Measurements from ENCODE around the gene MRC1. TPM values are rescaled to one million over a fixed set of nuclear protein-coding genes. Genes with fewer than 3 reads are reported as not detected.

MRC1 gene
- total and polyA plus RNA-seq, 2 of the 13 experiments (the other 11 are each of a cell fraction or from before 2014, with no cell fraction given): not detected

DNA sequence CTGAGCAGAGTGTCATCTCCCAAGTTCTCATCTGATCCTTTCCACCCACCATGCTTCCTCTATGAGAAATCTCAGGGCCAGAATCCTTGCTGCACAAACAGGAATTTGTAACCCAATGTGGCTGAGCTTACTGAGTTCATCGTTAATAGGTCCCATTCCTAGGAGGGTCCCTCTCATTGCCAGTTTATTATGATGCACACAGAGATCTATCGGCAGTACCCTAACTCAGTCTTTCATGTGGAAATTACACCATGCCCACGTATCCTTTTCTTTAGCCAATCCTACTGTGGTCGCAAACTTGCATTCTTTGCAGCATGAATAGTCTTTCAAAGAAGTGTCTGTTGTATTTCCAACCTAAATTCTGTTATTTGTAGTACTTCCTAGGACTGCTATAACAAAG is 45.0 kb upstream of the MRC1 start:
- ChIA-PET CTCF (ENCODE audit: low intra/inter-chr PET ratio, low total read pairs) (no interaction called here), POLR2A (no interaction called here)
- no peak for ATAC-seq
- no TSS peak for BruUV-seq (replicated peaks)
- FAIRE-seq: no peak
- in situ Hi-C loops (cut with HindIII; ENCODE audit: extremely low pct_ligation_motif_present, low pct_unique_long_range_greater_than_20kb): no loop called here
- H3K27me3 ChIP-seq (ENCODE audit: control insufficient read depth in 1 of 2, insufficient read depth in 2 of 2, low read length in 2 of 2): peaks cover 0 to 4% of the 10 kb centered on the region in 2 experiments; a peak in 1 of 5 replicates
- no peaks in the 10 kb centered on the region for H3K79me2 ChIP-seq (ENCODE audit: insufficient read depth, low read length)
- TF ChIP-seq TMF1 (CRISPR knock-in tag; IDR thresholded peaks at IDR 0.05; ENCODE audit: low read depth) (no peak), ZNF256 (CRISPR knock-in tag; conservative IDR thresholded peaks at IDR 0.05) (no peak), PTBP1 (IDR thresholded peaks at IDR 0.05; ENCODE audit: low read depth, low read length, poor library complexity, severe bottlenecking) (no peak)
- TF ChIP-seq, protein P1, sequence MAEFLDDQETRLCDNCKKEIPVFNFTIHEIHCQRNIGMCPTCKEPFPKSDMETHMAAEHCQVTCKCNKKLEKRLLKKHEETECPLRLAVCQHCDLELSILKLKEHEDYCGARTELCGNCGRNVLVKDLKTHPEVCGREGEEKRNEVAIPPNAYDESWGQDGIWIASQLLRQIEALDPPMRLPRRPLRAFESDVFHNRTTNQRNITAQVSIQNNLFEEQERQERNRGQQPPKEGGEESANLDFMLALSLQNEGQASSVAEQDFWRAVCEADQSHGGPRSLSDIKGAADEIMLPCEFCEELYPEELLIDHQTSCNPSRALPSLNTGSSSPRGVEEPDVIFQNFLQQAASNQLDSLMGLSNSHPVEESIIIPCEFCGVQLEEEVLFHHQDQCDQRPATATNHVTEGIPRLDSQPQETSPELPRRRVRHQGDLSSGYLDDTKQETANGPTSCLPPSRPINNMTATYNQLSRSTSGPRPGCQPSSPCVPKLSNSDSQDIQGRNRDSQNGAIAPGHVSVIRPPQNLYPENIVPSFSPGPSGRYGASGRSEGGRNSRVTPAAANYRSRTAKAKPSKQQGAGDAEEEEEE (CRISPR knock-in tag; IDR thresholded peaks at IDR 0.05; ENCODE audit: borderline replicate concordance): no peak
- H3K4me1 ChIP-seq (ENCODE audit: insufficient read depth, low read length): no peaks in the 10 kb centered on the region
- H3K27ac ChIP-seq (ENCODE audit: extremely low read length, insufficient read depth, low read length): no peak overlapping the region
- H3K9me3 ChIP-seq (ENCODE audit: low read length): no peaks in the 10 kb centered on the region
- H3K4me2 ChIP-seq (ENCODE audit: low read depth, low read length): no peak overlapping the region
- 51% methylated on average over 4 of the region's 4 CpGs for WGBS (ENCODE audit: low lambda C conversion rate)
- no peaks in the 10 kb centered on the region for H4K20me1 ChIP-seq (ENCODE audit: insufficient read depth, low read length)
- H3K4me3 ChIP-seq (replicated peaks in 1 of 3; ENCODE audit: insufficient read depth in 1 of 3, low read depth in 2 of 3, low read length in 3 of 3): no peak overlapping the region
- no peak overlapping the region for H3K9ac ChIP-seq (ENCODE audit: insufficient read depth, low read depth, low read length)
- intact Hi-C loops (cut with micrococcal nuclease; ENCODE audit: unreplicated experiment): no loop called here
- H3K36me3 ChIP-seq (replicated peaks in 1 of 2; ENCODE audit: control insufficient read depth in 1 of 2, insufficient read depth in 2 of 2, low read length in 2 of 2): no peaks in the 10 kb centered on the region
- H2AFZ ChIP-seq (ENCODE audit: low read length): no peak overlapping the region
- no peak for DNase-seq (ENCODE audit: low spot score)

DNA sequence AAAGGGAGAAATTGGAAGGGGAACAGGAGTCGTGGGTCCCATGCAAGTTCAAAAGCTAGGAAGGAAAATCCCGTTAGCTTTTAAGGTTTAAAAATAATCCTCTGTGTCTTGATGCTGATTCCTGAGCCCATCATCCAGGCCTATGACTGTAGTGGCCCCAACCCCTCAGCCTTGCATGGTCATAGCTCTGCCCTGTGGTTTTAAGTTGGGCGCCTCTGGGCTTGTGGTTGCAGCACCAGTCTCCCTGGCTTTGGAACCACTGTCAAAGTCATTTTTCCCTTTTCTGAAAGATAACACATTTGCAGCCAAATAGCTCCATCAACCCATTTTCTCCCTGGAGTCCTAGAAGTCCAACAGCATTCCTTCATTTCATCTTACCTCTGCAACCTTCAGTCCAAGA is 43.5 kb upstream of the MRC1 start:
- H3K27me3 ChIP-seq (ENCODE audit: control insufficient read depth in 1 of 2, insufficient read depth in 2 of 2, low read length in 2 of 2): peaks cover 0 to 4% of the 10 kb centered on the region in 2 experiments; a peak in 1 of 5 replicates
- H3K9ac ChIP-seq (ENCODE audit: insufficient read depth, low read depth, low read length): no peak overlapping the region
- 0% methylated on average over 3 of the region's 3 CpGs for WGBS (ENCODE audit: low lambda C conversion rate)
- no peaks in the 10 kb centered on the region for H3K36me3 ChIP-seq (replicated peaks in 1 of 2; ENCODE audit: control insufficient read depth in 1 of 2, insufficient read depth in 2 of 2, low read length in 2 of 2)
- no TSS peak for BruUV-seq (replicated peaks)
- no peak for ATAC-seq
- no peak overlapping the region for H3K27ac ChIP-seq (ENCODE audit: extremely low read length, insufficient read depth, low read length)
- no peak overlapping the region for H2AFZ ChIP-seq (ENCODE audit: low read length)
- intact Hi-C loops (cut with micrococcal nuclease; ENCODE audit: unreplicated experiment) (no loop called here), in situ Hi-C loops (cut with HindIII; ENCODE audit: extremely low pct_ligation_motif_present, low pct_unique_long_range_greater_than_20kb) (no loop called here)
- no peak overlapping the region for H3K4me3 ChIP-seq (replicated peaks in 1 of 3; ENCODE audit: insufficient read depth in 1 of 3, low read depth in 2 of 3, low read length in 3 of 3)
- no peak for DNase-seq (ENCODE audit: low spot score)
- no peak overlapping the region for H3K4me2 ChIP-seq (ENCODE audit: low read depth, low read length)
- no peak for TF ChIP-seq HOXA9 (CRISPR knock-in tag; IDR thresholded peaks at IDR 0.05; ENCODE audit: borderline replicate concordance)
- no peak for TF ChIP-seq ELF3 (CRISPR knock-in tag; IDR thresholded peaks at IDR 0.05)
- TF ChIP-seq HNRNPUL1 (IDR thresholded peaks at IDR 0.05; ENCODE audit: low read depth, low read length): no peak
- TF ChIP-seq, protein P2, sequence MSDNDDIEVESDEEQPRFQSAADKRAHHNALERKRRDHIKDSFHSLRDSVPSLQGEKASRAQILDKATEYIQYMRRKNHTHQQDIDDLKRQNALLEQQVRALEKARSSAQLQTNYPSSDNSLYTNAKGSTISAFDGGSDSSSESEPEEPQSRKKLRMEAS (IDR thresholded peaks at IDR 0.05): no peak
- no peak for TF ChIP-seq ATRX (CRISPR knock-in tag; IDR thresholded peaks at IDR 0.05; ENCODE audit: borderline replicate concordance)
- TF ChIP-seq ZNF724P (CRISPR knock-in tag; IDR thresholded peaks at IDR 0.05; ENCODE audit: borderline replicate concordance): no peak
- TF ChIP-seq, protein P3, sequence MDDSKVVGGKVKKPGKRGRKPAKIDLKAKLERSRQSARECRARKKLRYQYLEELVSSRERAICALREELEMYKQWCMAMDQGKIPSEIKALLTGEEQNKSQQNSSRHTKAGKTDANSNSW (CRISPR knock-in tag; IDR thresholded peaks at IDR 0.05; ENCODE audit: borderline replicate concordance): no peak
- no peak for TF ChIP-seq PHF5A (CRISPR knock-in tag; IDR thresholded peaks at IDR 0.05; ENCODE audit: low read depth, unreplicated experiment)
- TF ChIP-seq, protein P4, sequence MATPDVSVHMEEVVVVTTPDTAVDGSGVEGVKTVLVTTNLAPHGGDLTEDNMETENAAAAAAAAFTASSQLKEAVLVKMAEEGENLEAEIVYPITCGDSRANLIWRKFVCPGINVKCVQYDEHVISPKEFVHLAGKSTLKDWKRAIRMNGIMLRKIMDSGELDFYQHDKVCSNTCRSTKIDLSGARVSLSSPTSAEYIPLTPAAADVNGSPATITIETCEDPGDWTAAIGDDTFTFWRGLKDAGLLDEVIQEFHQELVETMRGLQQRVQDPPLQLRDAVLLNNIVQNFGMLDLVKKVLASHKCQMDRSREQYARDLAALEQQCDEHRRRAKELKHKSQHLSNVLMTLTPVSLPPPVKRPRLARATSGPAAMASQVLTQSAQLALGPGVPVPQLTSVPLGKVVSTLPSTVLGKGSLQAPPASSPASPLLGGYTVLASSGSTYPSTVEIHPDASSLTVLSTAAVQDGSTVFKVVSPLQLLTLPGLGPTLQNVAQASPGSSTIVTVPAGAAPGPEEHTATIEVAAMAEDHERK (CRISPR knock-in tag; IDR thresholded peaks at IDR 0.05; ENCODE audit: low read depth): no peak
- no peak for TF ChIP-seq STAG1 (CRISPR knock-in tag; IDR thresholded peaks at IDR 0.05)
- FAIRE-seq: no peak
- CTCF ChIA-PET (ENCODE audit: low intra/inter-chr PET ratio, low total read pairs): no interaction called here
- H4K20me1 ChIP-seq (ENCODE audit: insufficient read depth, low read length): no peaks in the 10 kb centered on the region
- POLR2A ChIA-PET: no interaction called here
- no peaks in the 10 kb centered on the region for H3K4me1 ChIP-seq (ENCODE audit: insufficient read depth, low read length)
- no peaks in the 10 kb centered on the region for H3K9me3 ChIP-seq (ENCODE audit: low read length)
- no peaks in the 10 kb centered on the region for H3K79me2 ChIP-seq (ENCODE audit: insufficient read depth, low read length)

All from HepG2 (cell line).